GM12874 (cell line): ENCODE results near the gene SLC16A1.

Source experiments
- TF ChIP-seq, protein P1 (sequence below): IDR thresholded peaks from 2 replicates; pipeline ENCODE4 v1.5.1; 2011; ENCODE audit warnings: low read depth, mild to moderate bottlenecking, control low read depth, low read length, moderate library complexity; ENCODE audit not compliant: insufficient read depth

SLC16A1 gene

GRCh38 chr1:112869895-112870294 lies 86.1 kb downstream of the SLC16A1 start:
- TF ChIP-seq, protein P1, sequence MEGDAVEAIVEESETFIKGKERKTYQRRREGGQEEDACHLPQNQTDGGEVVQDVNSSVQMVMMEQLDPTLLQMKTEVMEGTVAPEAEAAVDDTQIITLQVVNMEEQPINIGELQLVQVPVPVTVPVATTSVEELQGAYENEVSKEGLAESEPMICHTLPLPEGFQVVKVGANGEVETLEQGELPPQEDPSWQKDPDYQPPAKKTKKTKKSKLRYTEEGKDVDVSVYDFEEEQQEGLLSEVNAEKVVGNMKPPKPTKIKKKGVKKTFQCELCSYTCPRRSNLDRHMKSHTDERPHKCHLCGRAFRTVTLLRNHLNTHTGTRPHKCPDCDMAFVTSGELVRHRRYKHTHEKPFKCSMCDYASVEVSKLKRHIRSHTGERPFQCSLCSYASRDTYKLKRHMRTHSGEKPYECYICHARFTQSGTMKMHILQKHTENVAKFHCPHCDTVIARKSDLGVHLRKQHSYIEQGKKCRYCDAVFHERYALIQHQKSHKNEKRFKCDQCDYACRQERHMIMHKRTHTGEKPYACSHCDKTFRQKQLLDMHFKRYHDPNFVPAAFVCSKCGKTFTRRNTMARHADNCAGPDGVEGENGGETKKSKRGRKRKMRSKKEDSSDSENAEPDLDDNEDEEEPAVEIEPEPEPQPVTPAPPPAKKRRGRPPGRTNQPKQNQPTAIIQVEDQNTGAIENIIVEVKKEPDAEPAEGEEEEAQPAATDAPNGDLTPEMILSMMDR: no peak

DNA sequence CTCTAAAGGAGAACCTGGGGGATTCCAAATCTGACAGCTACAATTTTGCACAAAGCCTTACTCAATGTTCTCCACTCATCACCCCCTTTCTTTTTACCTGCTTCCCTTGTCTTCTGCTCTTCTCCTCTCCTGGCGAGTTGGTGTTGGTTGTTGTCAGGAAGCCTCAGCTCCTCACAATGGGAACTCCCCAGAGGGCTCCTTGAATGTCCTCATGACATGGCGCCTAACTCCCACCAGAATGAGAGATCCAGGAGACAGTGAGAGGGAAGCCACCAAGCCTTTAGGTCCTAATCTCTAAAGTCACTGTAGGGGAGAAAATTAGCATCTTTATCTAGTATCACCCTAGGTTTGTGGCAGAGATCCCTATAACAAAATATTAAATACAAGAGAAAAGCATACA lies 87.8 kb downstream of the SLC16A1 start:
- TF ChIP-seq, protein P1: no peak

DNA sequence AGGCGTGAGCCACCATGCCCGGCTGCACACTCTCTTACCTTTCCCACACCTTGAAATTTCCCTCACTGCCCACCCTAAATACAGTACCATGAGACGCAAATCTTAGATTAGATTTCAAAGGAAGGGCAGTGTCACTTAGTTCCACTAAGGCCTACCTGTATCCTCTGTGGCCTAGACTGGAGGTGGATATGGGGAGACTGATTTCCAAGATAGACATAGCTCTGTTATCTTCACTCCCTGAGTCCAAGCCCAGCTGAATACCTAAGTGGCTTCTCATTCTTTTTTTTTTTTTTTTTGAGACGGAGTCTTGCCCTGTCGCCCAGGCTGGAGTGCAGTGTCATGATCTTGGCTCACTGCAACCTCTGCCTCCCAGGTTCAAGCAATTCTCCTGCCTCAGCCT lies 89.0 kb downstream of the SLC16A1 start:
- TF ChIP-seq, protein P1: no peak

GRCh38 chr1:112866151-112866550 lies 89.8 kb downstream of the SLC16A1 start:
- TF ChIP-seq, protein P1: no peak

GRCh38 chr1:112862753-112863426 lies 93.1 kb downstream of the SLC16A1 start:
- TF ChIP-seq, protein P1: no peak
